HEK293T (cell line): ENCODE results near the gene DLK2.
"Not testable (repeated sequence)": the region's sequence is repeated elsewhere in the genome, so short reads cannot be mapped to it uniquely, and the experiment has no call there.

Experiments
- CTCF ChIA-PET: fragments of 350-600 bp; formaldehyde crosslinking; extraction: SDS; loops from one replicate; lab custom pipeline; 2021; ENCODE audit warnings: antibody characterized with exemption, inconsistent platforms; lab: Yijun Ruan, JAX
- POLR2A ChIA-PET: fragments of 350-600 bp; formaldehyde crosslinking; extraction: SDS; loops from one replicate; lab custom pipeline; 2020; ENCODE audit warnings: antibody characterized with exemption, inconsistent platforms; lab: Yijun Ruan, JAX
- DNase-seq: peaks from one replicate; pipeline ENCODE4 v3.0.0; 2012; ENCODE audit warnings: mixed read lengths; ENCODE audit errors: extremely low spot score
- ARNT ChIP-seq: fragments of 450-650 bp; IDR thresholded peaks from 2 replicates; pipeline ENCODE4 v1.6.1; 2017; ENCODE audit warnings: mild to moderate bottlenecking
- BHLHE40 ChIP-seq: fragments of 450-650 bp; IDR thresholded peaks from 2 replicates; pipeline ENCODE4 v1.6.1; 2016; ENCODE audit warnings: mild to moderate bottlenecking, moderate library complexity, borderline replicate concordance
- CTBP1 ChIP-seq: fragments of 450-650 bp; IDR thresholded peaks from 2 replicates; pipeline ENCODE4 v1.6.1; 2016; ENCODE audit warnings: borderline replicate concordance
- ELF4 ChIP-seq: fragments of 450-650 bp; IDR thresholded peaks from 2 replicates; pipeline ENCODE4 v1.6.1; 2017; ENCODE audit warnings: antibody characterized with exemption
- FOXA1 ChIP-seq: fragments of 450-650 bp; IDR thresholded peaks from 2 replicates; pipeline ENCODE4 v1.6.1; 2016; ENCODE audit warnings: mild to moderate bottlenecking
- FOXK2 ChIP-seq: fragments of 450-650 bp; IDR thresholded peaks from 2 replicates; pipeline ENCODE4 v1.6.1; 2016; ENCODE audit warnings: mild to moderate bottlenecking
- FOXM1 ChIP-seq: fragments of 450-650 bp; IDR thresholded peaks from 2 replicates; pipeline ENCODE4 v1.6.1; 2017; ENCODE audit warnings: mild to moderate bottlenecking, borderline replicate concordance
- HDGF ChIP-seq: fragments of 450-650 bp; IDR thresholded peaks from 2 replicates; pipeline ENCODE4 v1.6.1; 2017; ENCODE audit warnings: antibody characterized with exemption, borderline replicate concordance
- L3MBTL2 ChIP-seq: fragments of 450-650 bp; conservative IDR thresholded peaks from 2 replicates; pipeline ENCODE4 v1.6.1; 2016; ENCODE audit warnings: mild to moderate bottlenecking
- LEF1 ChIP-seq: fragments of 450-650 bp; IDR thresholded peaks from 2 replicates; pipeline ENCODE4 v1.6.1; 2017; ENCODE audit warnings: mild to moderate bottlenecking, borderline replicate concordance
- NFRKB ChIP-seq: fragments of 450-650 bp; IDR thresholded peaks from 2 replicates; pipeline ENCODE4 v1.6.1; 2016; ENCODE audit warnings: mild to moderate bottlenecking, moderate library complexity
- PKNOX1 ChIP-seq: fragments of 450-650 bp; IDR thresholded peaks from 2 replicates; pipeline ENCODE4 v1.6.1; 2016
- SP1 ChIP-seq: fragments of 450-650 bp; IDR thresholded peaks from 2 replicates; pipeline ENCODE4 v1.6.1; 2017
- SUZ12 ChIP-seq: fragments of 450-650 bp; IDR thresholded peaks from 2 replicates; pipeline ENCODE4 v1.6.1; 2016; ENCODE audit warnings: mild to moderate bottlenecking
- TARDBP ChIP-seq: fragments of 450-650 bp; IDR thresholded peaks from 2 replicates; pipeline ENCODE4 v1.6.1; 2016
- ZNF384 ChIP-seq: fragments of 450-650 bp; IDR thresholded peaks from 2 replicates; pipeline ENCODE4 v1.6.1; 2016

Gene DLK2

DNA sequence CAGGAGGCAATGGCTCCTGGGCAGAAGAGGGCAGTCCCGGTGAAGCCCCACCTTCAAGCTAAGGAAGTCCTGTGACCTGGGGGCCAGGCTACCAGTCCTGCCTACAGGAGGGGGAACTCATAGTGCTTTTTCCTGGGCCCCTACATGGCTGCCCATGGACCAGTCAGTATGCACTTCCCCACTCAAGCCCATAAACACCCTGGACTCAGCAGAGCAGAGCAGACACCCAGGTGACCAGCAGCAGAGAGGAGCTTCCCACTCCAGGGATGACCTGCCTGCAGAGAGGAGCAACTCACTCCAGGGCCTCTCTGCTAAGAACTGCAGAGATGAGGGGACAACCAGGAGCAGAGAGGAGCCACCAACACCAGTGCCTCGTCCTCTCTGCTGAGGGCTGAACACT, 42.3 kb downstream of the DLK2 start:
- ChIA-PET POLR2A (interaction anchor here (1.7 kb wide), 1 partner anchor 14 kb away, joined by 8 read pairs; the partner anchor contains the start of gene ABCC10), CTCF (interaction anchor here (0.6 kb wide), 1 partner anchor 30 kb away, joined by 3 read pairs; no protein-coding TSS in a partner anchor)
- no peak for TF ChIP-seq BHLHE40
- no peak for TF ChIP-seq PKNOX1
- no peak for TF ChIP-seq CTBP1
- TF ChIP-seq SUZ12: no peak
- no peak for TF ChIP-seq SP1
- TF ChIP-seq FOXK2: no peak
- no peak for DNase-seq

DNA sequence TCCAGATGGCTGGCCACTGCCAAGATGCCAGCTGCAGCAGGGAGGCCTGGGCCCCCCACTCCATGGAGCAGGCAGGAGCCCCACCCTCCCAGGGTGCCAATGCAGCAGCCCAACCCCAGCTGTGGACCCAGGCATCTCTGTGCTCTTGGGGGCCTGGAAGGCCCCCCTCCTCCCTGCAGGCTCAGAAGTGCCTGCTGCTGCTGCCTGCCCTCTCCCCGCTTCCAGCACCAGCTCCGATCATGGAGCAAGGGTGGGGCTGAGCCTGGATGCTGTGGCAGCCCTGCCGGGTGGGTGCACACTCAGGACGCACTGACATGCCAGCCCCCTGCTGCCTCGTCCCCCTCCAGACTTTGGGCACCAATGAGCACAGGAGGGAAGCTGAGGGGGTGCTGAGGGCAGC, 42.8 kb downstream of the DLK2 start:
- ChIA-PET CTCF (no interaction called here), POLR2A (no interaction called here)
- DNase-seq: no peak
- no peak for TF ChIP-seq LEF1
- no peak for TF ChIP-seq ARNT
- no peak for TF ChIP-seq ZNF384
- TF ChIP-seq NFRKB: no peak
- TF ChIP-seq PKNOX1: no peak
- no peak for TF ChIP-seq FOXM1
- TF ChIP-seq HDGF: no peak
- TF ChIP-seq ELF4: no peak
- TF ChIP-seq SUZ12: no peak

- CTCF ChIA-PET, POLR2A ChIA-PET, DNase-seq: not testable (repeated sequence)
Measured at GRCh38 chr6:43410776-43411175, 44.6 kb downstream of the DLK2 start.

DNA sequence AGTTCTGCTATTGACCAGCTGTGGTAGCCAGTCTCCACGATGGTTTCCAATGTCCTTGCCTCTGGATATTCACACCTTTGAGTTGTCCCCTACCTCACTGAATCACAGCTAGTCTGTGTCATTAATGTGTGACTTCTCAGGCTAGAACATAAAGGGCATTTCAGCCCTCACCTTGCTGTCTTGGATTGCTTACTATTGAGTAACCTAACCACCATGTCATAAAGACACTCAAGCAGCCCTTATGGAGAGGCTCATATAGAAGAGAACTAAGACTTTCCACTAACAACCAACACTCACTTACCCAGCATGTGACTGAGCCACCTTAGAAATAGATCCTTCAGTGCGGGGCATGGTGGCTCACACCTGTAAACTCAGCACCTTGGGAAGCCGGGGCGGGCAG, 47.1 kb downstream of the DLK2 start:
- DNase-seq: no peak
- no peak for TF ChIP-seq PKNOX1
- no peak for TF ChIP-seq NFRKB
- TF ChIP-seq CTBP1: no peak
- no peak for TF ChIP-seq SP1
- no peak for TF ChIP-seq L3MBTL2
- no peak for TF ChIP-seq TARDBP
- TF ChIP-seq HDGF: no peak
- TF ChIP-seq FOXM1: no peak
- no peak for TF ChIP-seq LEF1
- TF ChIP-seq ARNT: no peak
- TF ChIP-seq BHLHE40: no peak
- no peak for TF ChIP-seq FOXA1
- TF ChIP-seq FOXK2: no peak
- no peak for TF ChIP-seq ZNF384
- POLR2A ChIA-PET: no interaction called here
- CTCF ChIA-PET: no interaction called here

DNA sequence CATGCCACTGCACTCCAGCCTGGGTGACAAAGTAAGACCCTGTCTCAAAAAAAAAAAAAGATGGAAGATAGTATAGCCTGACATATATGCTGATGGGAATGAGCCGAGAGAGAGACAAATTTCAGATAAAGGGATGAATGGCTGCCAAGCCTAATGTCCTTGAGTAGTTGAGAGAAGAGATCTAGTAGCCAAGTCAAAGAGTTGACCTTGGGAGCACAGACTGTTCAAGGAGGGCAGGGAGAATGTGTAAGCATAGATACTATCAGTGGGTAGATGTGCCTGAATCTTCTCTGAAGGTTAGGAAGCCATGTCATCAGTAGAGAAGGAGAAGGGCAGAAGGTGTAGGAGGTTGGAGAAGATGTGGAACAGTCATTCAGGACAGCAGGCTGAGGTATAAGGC, 48.1 kb downstream of the DLK2 start:
- TF ChIP-seq TARDBP (no peak), SP1 (no peak), ELF4 (no peak), ARNT (no peak), ZNF384 (no peak), L3MBTL2 (no peak), SUZ12 (no peak), FOXA1 (no peak), LEF1 (no peak), BHLHE40 (no peak), CTBP1 (no peak), PKNOX1 (no peak), NFRKB (no peak), FOXK2 (no peak), FOXM1 (no peak), HDGF (no peak)
- DNase-seq: no peak
- CTCF ChIA-PET: no interaction called here
- POLR2A ChIA-PET: no interaction called here

DNA sequence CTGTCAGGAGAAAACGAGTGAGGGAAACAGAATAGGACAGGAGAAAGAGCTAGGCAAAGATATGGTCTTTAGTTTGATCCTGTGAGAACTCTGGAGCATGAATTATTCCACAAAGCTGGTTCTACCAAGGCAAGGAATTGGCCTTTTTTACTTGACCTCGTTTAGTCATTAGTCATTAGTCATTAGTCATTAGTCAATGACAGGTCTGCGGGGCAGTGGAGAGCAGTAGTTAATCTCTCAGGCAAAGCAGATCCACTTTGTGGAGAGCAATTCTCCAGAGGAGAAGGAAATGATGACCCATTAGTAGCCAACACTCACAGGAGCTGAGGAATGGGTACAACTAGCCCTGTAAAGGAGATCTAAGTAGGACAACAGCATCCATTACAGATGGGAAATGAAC, 50.0 kb downstream of the DLK2 start:
- no peak for DNase-seq
- ChIA-PET POLR2A (no interaction called here), CTCF (no interaction called here)
- TF ChIP-seq PKNOX1 (no peak), ZNF384 (no peak), ELF4 (no peak), SUZ12 (no peak), HDGF (no peak), NFRKB (no peak), ARNT (no peak), CTBP1 (no peak), LEF1 (no peak), FOXK2 (no peak), FOXM1 (no peak), FOXA1 (no peak), SP1 (no peak), L3MBTL2 (no peak), TARDBP (no peak), BHLHE40 (no peak)
